GM18508 (cell line): Measurements from ENCODE around the gene NKAIN1.
"Not testable (repeated sequence)": the region's sequence is repeated elsewhere in the genome, so short reads cannot be mapped to it uniquely, and the experiment has no call there.

ENCODE experiments used
- ATAC-seq: cut with Tn5 transposase; IDR thresholded peaks from one replicate; pipeline ENCODE4 v1.9.1; 2021; ENCODE audit warnings: moderate number of reproducible peaks; ENCODE audit not compliant: insufficient read depth, unreplicated experiment

NKAIN1 gene

DNA sequence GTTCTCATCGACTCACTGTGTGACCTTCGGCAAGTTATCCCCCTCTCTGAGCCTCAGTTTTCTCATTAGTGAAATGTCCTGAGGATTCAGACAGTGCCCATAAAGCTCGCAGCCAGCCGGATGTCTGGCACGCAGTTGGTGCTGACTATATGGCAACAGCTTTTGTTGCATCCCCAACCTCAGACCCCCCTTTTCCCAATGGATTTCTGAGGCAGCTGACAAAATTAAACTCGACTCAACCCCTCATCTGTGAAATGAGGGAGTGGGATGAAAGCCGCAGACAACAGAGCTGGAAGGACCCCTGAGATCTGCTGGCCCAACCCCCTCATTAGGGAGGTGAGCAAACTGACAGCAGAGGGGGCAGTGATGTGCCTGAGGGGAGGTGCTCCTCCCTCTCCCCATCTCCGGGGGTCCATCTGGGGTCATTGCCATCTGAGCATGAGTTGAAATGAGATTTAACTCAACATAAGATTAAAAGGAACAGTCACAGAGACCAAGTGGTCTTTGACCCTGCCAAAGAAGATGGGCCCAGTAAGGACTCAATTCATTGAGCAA, 40.4 kb downstream of the NKAIN1 start:
- ATAC-seq = no peak

DNA sequence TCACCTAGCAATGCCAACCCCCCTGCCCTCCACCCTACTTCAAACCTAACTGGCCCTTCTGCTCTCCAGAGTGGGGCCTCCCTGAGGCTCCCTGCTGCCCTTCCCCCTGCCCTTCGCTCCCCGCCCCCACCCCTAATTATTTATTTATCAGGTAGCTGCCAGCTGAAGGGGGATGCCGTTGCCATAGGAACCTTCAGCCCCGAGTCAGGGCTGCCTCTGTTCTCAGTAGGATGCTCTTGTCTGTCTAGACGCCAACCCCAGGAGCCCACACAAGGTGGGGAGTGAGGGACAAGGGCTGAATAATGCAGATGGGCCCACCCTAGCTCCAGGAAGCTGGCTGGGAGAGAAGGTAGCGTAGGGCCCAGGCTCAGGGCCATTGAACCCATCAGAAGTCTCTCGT, 41.1 kb downstream of the NKAIN1 start:
- ATAC-seq = no peak

DNA sequence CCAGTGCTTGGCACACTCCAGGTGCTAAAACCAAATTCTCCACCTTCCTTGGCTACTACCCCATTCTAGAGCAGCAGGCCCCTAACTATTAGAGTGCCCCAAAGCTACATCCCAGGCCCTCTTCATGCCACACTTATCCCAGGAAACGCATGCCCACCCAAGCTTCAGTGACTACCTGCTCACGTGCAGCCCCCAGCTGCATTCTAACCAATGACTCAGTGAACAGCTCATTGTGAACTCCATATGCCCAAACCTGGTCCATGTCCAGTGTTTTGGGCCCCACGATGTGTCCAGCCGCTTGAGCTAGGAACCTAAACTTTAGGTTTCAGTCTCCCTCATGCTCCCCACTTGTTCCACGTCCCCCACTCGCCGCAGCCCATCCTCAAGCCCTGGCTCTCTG, 41.5 kb downstream of the NKAIN1 start:
- no peak for ATAC-seq

DNA sequence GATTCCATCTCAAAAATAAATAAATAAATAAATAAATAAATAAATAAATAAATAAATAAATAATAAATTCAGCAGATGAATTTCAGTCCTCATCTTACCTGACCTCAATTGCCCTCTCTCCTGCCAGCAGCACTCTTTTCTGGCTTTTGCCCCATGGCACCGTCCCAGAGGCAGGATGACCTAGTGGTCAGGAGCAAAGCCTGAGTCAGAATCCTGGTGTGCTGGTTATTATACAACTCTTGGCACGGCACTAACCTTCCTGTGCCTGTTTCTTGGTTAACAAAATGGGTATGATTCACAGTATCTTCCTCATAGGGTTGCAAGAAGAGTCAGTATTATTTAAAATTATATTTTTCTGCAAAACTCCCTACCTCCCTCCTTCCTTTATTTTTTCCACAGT, 43.0 kb downstream of the NKAIN1 start:
- ATAC-seq = no peak

DNA sequence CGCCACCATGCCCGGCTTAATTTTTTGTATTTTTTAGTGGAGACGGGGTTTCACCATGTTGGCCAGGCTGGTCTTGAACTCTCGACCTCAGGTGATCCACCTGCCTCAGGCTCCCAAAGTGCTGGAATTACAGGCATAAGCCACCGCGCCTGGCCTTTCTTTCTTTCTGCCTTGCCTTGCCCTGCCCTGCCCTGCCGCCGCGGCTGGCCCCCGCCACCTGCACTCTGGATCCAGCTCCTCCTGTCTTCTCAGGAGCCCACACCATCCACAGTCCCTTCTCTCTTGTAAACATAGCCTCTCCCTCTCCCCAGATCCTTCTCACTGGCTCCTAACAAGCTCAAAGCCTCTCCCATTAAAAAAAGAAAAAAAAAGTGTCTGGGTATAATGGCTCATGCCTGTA, 44.4 kb downstream of the NKAIN1 start:
- ATAC-seq = not testable (repeated sequence)

DNA sequence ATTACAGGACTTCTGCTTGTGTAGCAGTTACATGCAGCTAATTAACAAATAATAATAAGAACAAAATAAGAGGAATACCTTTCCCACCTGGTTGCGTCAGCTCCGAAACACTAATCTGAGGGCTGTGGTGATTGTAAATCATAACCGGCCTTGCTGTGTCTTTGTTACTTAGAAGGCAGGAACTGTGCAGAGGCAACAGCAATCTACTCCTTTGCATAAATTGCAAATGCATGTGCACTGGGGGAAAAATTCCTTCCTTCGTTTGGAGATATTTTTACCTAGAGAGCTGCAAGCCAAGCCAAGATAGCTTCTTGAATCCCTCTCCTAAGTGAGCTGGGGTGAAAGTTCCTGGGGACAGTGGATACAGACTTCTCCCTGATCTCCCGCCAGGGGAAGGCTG, 46.0 kb downstream of the NKAIN1 start:
- no peak for ATAC-seq

DNA sequence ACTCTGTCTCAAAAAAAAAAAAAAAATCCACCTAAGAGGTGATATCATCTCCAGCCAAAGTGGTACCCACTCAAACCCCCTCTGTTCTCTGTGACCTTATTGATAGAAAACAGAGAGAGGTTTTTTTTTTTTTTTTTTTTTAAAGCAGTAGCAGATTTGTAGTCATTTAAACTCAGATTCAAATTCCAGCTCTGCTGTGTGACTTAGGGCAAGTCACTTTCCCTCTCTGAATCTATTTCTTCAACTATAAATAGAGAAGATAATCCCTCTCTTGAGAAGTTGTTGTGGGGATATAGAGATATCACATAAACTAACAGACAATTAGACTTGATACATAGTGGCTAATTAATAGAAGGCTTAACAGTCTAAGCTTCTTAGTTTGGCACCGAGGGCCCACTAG, 48.4 kb downstream of the NKAIN1 start:
- no peak for ATAC-seq

DNA sequence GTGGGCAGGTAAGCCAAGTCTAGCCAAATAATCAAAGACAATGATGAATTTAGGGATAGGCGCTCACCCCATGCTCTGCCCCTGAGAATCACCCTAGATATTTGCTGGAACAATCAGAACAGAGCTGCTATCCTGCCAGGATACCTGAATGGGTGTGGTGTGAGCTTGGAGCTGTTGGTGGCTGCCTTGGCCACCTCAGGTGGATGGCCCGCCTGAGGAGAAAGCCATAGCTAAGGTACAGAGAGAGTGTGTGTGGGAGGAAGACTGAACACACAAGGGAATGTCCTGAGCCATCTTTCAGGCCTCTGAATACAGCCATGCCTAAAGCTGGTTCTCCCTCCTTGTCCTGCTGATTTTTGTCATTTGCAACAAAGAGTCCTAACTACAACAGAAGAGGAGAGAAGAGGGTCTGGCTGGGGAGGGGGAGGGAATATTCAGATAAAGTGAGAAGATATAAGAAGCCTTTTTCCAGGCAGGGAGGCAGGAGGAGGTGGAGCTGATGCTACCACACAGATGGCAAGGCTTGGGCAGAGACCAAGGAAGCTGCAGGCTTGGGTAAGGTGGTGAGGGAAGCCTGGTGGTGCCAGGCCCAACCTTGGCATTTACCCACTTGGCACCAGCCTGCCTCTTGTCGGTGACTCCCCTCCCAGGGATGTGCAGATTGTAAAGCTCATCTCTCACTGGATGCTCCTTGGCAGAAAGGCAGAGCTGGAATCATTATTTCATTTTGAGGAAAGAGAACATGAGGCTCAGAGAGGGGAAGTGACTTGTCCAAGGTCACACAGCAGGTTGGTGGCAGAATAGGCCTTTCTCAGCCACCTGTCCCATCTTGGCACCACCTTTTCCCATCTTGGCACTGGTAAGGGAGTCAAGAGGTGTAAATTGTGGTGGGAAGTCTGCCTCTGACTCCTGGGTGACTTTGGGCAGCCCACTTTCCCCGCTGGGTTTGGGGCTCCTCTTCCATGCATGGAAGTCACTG, 49.7 kb downstream of the NKAIN1 start:
- no peak for ATAC-seq

DNA sequence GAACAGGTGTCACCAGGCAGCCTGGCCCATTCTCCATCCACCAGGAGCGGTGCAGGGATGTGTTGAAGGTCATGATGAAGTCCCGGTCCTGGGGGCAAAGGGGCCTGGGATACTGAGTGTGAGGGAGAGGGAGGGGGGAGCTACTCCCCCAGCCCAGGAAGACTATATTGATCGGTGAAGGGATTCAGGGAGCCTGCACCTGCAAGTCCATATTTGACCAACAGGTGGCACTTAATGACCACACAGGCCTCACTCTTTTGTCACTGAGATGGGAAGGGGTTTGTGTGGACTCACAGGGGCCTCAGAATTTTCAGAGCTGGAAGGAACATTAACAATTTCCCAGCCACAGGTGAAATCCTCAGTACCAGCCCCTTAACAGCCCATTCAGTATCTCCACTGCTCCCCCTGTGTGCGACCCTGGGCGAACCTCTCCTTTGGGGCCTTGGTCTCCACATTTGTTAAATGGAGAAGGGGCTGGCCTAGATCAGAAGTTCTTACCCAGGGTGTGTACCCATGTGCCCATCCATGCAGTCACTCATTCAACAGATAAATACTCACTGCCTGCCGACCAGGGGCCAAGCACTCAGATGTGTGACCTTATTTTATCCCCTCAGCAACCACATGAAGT, 55.6 kb downstream of the NKAIN1 start:
- ATAC-seq = no peak

DNA sequence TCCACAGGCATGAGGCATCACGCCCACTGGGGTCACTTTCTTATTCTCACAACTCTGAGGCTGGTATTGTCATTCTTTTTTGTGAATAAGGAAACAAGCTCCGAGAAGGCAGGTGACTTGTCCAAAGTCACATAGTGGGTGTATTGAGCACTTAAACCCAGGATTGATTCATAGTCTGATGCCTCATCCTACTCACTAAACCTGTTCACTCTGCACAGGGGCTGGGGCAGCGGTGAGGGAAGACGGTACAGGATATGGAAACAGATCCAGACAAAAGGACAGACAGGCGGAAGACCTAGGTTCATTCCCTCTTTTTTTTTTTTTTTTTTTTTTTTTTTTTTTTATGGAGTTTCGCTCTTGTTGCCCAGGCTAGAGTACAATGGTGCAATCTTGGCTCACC, 56.6 kb downstream of the NKAIN1 start:
- no peak for ATAC-seq

DNA sequence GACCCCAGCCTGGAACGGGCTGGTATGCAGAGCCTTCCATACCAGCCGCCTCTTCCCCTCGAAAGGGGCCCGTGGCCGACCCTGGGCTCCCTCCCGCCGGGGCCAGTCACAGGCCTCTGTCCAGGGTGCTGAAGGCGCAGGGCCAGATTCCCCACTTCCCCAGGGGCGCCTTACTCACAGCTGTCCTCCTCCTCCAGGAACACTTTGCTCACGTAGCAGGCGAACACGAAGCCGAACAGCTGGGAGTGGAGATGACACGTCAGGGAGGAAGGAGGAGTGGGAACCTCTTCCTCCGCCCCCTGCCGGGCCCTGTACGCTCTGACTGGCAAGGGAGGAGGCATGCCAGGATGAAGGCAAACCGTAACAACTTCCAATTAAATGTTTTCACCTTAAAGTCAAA, 57.3 kb downstream of the NKAIN1 start:
- no peak for ATAC-seq

DNA sequence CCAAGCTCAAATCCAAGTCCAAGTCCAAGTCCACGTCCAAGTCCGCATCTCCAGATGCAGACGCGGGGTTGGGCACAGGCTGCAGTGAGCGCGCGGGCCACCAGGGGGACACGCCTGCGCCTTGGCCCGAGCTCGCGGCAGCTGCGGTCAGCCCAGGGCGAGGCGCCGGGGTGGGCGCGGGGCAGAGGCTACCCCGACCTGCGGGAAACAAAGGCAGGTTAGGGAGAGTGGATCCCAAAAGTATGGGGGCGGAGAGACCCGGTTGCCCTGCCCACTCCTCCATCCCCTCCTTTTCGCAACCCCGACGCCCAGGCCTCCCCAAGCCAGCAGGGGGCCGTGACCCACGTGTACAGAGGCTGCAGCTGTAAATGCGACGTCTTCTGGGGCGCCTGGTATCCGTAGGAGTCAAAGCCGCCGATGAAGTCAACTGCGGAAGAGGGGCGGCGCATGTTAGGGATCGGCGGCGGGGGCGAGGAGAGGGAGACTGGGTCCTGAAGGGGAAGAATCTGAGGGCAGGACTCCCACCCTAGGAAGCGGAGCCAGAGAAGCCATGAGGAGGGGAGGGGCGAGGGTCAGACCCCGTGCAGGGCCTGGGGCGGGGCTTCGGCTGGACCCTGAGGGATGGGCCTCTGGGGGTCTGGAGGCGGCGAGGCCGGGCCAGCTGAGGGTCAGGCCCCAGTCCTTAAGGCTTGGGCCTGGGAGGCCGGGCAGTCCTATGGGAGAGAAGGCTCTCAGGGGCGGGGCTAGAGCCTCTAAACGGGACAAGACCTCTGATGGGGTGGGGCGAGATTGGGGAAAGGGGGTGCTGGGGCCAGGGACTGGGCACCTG, 58.0 kb downstream of the NKAIN1 start:
- ATAC-seq = no peak

DNA sequence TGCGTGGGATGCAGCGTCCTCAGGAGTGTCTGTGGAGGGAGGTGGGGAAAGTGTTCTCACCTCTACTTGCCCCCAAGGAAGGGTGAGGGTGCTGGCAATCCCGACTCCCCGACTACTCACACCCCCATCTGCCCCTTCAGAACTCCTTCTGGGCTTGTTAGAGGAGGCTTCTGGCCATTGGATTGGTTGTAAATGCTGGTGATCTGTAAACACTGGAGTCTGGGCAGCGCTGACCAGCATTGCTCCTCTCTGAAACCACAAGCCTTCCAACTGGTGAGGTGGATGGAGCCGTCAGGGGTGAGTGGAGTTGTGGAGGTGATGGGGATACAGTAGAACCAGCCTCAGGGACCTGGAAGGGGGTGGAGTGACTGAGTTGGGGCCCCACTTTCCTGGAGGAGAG, 59.3 kb downstream of the NKAIN1 start:
- no peak for ATAC-seq

DNA sequence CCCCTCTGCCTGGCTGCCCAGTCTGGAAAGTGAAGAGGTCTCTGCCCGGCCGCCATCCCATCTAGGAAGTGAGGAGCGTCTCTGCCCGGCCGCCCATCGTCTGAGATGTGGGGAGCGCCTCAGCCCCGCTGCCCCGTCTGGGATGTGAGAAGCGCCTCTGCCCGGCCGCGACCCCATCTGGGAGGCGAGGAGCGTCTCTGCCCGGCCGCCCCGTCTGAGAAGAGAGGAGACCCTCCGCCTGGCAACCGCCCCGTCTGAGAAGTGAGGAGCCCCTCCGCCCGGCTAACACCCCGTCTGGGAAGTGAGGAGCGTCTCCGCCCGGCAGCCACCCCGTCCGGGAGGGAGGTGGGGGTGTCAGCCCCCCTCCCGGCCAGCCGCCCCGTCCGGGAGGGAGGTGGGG, 63.4 kb downstream of the NKAIN1 start:
- not testable (repeated sequence) for ATAC-seq

DNA sequence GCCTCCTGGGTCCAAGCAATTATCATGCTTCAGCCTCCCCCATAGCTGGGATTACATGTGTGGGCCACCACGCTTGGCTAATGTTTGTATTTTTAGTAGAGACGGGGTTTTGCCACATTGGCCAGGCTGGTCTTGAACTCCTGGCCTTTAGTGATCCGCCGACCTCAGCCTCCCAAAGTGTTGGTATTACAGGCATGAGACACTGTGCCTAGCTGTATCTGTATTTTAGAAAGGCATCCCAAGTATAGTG, 69.3 kb downstream of the NKAIN1 start:
- ATAC-seq = no peak

DNA sequence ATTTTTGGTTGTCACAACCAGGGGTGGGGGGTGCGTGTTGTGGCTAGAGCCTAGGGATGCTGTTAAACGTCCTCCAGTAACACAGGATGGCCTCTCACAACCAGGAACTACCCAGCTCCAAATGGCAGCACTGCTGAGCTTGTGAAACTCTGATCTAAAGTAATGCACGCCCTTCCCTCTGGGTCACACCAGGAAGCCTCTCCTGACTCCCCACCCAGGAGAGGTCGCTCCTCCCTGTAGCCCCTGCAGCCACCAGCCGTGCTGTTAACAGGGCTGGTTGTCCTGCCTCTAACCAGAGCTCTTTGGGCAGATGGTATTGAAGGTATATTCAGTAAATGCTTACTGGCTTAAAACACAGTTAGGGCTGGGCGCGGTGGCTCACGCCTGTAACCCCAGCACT, 73.2 kb downstream of the NKAIN1 start:
- no peak for ATAC-seq

DNA sequence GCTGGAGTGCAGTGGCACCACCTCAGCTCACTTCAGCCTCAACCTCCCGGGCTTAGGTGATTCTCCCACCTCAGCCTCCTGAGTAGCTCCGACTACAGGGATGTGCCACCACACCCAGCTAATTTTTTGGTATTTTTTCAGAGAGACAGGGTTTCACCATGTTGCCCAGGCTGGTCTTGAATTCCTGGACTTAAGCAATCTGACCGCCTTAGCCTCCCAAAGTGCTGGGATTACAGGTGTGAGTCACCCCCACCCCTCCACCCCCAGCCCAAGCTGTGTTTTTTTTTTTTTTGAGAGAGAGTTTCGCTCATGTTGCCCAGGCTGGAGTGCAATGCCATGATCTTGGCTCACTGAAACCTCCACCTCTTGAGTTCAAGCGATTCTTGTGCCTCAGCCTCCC, 75.4 kb downstream of the NKAIN1 start:
- ATAC-seq = no peak

DNA sequence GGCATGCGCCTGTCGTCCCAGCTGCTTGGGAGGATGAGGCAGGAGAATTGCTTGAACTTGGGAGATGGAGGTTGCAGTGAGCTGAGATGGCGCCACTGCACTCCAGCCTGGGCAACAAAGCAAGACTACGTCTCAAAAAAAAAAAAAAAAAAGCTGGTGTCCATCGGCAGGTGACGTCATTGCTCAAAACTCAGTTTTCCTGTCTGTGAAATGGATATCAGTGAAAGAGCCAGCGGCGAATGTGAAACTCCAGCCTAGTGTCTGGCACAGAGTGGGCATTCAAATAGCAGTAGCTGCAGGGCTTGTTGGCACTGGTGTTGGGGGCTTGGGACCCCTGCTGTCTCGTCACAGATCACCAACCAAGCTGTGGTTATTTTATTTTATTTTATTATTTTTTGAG, 75.8 kb downstream of the NKAIN1 start:
- no peak for ATAC-seq

DNA sequence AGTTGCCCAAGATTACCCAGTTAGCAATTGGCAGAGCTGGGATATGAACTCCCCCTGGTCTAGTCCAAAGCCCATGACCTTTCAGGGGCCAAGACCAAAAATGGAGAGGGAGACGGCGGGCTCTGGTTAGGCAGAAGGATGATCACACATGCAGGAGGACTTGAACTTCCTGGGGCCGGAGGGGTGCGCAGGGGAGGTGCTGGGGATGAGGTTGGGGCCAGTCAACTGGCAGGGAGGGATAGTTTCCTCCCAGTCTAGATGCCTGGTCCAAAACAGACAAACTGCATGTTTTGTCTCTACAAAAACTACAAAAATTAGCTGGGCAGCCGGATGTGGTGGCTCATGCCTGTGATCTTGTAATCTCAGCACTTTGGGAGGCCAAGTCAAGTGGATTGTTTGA, 78.1 kb downstream of the NKAIN1 start:
- ATAC-seq = no peak

DNA sequence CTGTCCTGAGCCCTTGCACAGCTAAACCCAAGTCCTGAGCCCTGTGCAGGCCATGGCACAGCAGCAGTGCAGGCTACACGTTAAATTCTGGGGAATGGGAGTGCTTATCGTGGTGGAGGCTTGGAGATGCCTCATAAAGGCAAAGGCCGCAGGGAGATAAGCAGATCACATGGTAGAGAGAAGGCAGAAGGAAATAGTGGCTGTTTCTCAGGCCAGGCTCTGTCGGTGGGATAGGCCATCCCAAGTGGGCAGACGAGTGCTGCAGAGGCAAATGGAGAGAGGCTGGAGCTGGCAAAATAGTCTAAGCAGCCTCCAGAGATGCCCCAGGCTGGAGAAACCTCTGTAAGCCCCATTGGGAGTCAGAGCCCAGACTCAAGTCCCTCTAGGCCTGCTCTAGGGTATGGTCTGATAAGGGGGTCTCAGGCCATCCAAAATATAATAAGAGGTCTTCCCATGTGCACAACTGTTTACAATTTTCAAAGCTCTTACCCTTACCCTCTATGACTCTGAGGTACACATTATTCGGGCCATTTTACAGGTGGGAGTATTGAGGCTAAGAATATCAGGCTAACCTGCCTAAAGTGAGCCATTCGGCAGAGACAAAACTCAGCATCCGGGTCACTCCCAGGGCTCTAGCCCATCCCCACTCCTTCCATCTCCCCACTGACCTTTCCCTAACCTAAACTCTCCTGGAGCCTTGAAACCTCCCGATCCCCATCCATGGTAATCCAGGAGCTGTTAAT, 79.6 kb downstream of the NKAIN1 start:
- no peak for ATAC-seq
